GM12878 (cell line): ENCODE measurements around the gene MAVS. TPM values are rescaled to one million over a fixed set of nuclear protein-coding genes. Genes with fewer than 3 reads are reported as not detected.

Source experiments
- CHD1 ChIP-seq: IDR thresholded peaks from 2 replicates; pipeline ENCODE4 v1.6.1; 2012; ENCODE audit warnings: low read depth, low read length, improper control_type of control experiment
- GATAD2B ChIP-seq: fragments of 450-650 bp; conservative IDR thresholded peaks from 2 replicates; pipeline ENCODE4 v1.6.1; 2017; ENCODE audit warnings: low read depth, mild to moderate bottlenecking, moderate library complexity
- LARP7 ChIP-seq: fragments of 450-650 bp; IDR thresholded peaks from 2 replicates; pipeline ENCODE4 v1.6.1; 2017; ENCODE audit warnings: mild to moderate bottlenecking
- NFIC ChIP-seq: IDR thresholded peaks from 2 replicates; pipeline ENCODE4 v1.6.1; 2012; ENCODE audit warnings: low read depth, mild to moderate bottlenecking, inconsistent platforms, low read length, moderate library complexity
- SMARCA5 ChIP-seq: fragments of 450-650 bp; IDR thresholded peaks from 2 replicates; pipeline ENCODE4 v1.6.1; 2017; ENCODE audit warnings: mild to moderate bottlenecking
- polyA plus RNA-seq, 11 experiments: library from polyadenylated mRNA; depleted of rRNA in 4 of 11; unstranded in 6 of 11; stranded (reverse) in 5 of 11; fragments of >200 nt; fragmentation: Nextera tagmentation in 4 of 11; fragmentation: Illumina TruSeq in 1 of 11; extraction: Ambion mirVana in 4 of 11; extraction: Trizol in 1 of 11; gene quantifications; 1 replicate in 1 of 11; 2 replicates in 10 of 11; pipeline versions ENCODE4 v1.2.1 to v1.2.3, GENCODE V29; 2011 to 2016; ENCODE audit warnings: inconsistent platforms in 2 of 11, missing spikeins in 2 of 11, low read depth in 1 of 11
- total RNA-seq, 4 experiments: library from RNA; depleted of rRNA in 3 of 4; stranded (reverse); fragments of >200 nt in 3 of 4; fragmentation: Illumina TruSeq in 1 of 4; extraction: Trizol in 1 of 4; gene quantifications; 2 replicates each; pipeline versions ENCODE4 v1.2.1 to v1.2.3, GENCODE V29; 2013 to 2021
- TF ChIP-seq, protein P1 (sequence below): fragments of 150-350 bp; IDR thresholded peaks from 2 replicates; pipeline ENCODE4 v1.6.1; 2016; ENCODE audit warnings: low read depth, low read length
- TF ChIP-seq, protein P2 (sequence below): fragments of 450-650 bp; IDR thresholded peaks from 2 replicates; pipeline ENCODE4 v1.6.1; 2017; ENCODE audit warnings: low read depth, mild to moderate bottlenecking, moderate library complexity
- TF ChIP-seq, protein P3 (sequence below): fragments of 450-650 bp; formaldehyde crosslinking; IDR thresholded peaks from 2 replicates; pipeline ENCODE4 v1.5.0; 2022; ENCODE audit warnings: mild to moderate bottlenecking, missing genetic modification characterization

The MAVS gene
- total and polyA plus RNA-seq, 10 of the 15 experiments (the other 5 are each of a cell fraction or from before 2014, with no cell fraction given), result 1.6 to 25.2 (median 12.6) TPM

DNA sequence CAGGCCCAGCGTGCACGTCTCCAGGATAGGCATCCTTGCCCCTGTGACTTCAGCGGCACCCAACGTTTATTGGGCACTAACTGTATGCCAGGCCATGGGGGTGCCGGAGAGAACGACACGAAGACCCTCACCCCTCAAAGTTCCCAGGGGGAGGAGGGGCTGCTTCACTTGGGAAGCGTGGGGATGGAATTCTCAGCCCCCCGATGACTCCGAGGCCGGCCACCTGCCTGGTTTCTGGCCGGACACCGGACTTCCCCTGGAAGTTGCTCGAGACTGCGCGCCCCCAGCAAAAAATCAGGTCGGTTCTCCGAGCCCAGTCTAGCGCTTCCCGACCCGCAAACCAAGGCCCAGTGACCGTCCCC, 275 bp upstream of the MAVS start (continued):
- TF ChIP-seq, protein P1, sequence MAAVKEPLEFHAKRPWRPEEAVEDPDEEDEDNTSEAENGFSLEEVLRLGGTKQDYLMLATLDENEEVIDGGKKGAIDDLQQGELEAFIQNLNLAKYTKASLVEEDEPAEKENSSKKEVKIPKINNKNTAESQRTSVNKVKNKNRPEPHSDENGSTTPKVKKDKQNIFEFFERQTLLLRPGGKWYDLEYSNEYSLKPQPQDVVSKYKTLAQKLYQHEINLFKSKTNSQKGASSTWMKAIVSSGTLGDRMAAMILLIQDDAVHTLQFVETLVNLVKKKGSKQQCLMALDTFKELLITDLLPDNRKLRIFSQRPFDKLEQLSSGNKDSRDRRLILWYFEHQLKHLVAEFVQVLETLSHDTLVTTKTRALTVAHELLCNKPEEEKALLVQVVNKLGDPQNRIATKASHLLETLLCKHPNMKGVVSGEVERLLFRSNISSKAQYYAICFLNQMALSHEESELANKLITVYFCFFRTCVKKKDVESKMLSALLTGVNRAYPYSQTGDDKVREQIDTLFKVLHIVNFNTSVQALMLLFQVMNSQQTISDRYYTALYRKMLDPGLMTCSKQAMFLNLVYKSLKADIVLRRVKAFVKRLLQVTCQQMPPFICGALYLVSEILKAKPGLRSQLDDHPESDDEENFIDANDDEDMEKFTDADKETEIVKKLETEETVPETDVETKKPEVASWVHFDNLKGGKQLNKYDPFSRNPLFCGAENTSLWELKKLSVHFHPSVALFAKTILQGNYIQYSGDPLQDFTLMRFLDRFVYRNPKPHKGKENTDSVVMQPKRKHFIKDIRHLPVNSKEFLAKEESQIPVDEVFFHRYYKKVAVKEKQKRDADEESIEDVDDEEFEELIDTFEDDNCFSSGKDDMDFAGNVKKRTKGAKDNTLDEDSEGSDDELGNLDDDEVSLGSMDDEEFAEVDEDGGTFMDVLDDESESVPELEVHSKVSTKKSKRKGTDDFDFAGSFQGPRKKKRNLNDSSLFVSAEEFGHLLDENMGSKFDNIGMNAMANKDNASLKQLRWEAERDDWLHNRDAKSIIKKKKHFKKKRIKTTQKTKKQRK, result no peak
- peak; percentile 10 for TF ChIP-seq GATAD2B
- TF ChIP-seq, protein P2, sequence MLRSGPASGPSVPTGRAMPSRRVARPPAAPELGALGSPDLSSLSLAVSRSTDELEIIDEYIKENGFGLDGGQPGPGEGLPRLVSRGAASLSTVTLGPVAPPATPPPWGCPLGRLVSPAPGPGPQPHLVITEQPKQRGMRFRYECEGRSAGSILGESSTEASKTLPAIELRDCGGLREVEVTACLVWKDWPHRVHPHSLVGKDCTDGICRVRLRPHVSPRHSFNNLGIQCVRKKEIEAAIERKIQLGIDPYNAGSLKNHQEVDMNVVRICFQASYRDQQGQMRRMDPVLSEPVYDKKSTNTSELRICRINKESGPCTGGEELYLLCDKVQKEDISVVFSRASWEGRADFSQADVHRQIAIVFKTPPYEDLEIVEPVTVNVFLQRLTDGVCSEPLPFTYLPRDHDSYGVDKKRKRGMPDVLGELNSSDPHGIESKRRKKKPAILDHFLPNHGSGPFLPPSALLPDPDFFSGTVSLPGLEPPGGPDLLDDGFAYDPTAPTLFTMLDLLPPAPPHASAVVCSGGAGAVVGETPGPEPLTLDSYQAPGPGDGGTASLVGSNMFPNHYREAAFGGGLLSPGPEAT, result peak; percentile 23; the same call in 1 of the 2 replicates
- TF ChIP-seq CHD1, result 0 out of 2 replicates have a peak, but pooled peaks have one; percentile 44
- TF ChIP-seq, protein P3, sequence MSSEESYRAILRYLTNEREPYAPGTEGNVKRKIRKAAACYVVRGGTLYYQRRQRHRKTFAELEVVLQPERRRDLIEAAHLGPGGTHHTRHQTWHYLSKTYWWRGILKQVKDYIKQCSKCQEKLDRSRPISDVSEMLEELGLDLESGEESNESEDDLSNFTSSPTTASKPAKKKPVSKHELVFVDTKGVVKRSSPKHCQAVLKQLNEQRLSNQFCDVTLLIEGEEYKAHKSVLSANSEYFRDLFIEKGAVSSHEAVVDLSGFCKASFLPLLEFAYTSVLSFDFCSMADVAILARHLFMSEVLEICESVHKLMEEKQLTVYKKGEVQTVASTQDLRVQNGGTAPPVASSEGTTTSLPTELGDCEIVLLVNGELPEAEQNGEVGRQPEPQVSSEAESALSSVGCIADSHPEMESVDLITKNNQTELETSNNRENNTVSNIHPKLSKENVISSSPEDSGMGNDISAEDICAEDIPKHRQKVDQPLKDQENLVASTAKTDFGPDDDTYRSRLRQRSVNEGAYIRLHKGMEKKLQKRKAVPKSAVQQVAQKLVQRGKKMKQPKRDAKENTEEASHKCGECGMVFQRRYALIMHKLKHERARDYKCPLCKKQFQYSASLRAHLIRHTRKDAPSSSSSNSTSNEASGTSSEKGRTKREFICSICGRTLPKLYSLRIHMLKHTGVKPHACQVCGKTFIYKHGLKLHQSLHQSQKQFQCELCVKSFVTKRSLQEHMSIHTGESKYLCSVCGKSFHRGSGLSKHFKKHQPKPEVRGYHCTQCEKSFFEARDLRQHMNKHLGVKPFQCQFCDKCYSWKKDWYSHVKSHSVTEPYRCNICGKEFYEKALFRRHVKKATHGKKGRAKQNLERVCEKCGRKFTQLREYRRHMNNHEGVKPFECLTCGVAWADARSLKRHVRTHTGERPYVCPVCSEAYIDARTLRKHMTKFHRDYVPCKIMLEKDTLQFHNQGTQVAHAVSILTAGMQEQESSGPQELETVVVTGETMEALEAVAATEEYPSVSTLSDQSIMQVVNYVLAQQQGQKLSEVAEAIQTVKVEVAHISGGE, result no peak
- TF ChIP-seq SMARCA5, result peak; percentile 59
- TF ChIP-seq NFIC, result no peak
- TF ChIP-seq LARP7, result 0 out of 2 replicates have a peak, but pooled peaks have one; percentile 58
- TF ChIP-seq, all 136 proteins: peak for 10
